Measurements from ENCODE around the gene PIAS1.
A peak's percentile ranks its signal among the peaks of the same experiment; 100 is the strongest.
"Not testable (repeated sequence)": the region's sequence is repeated elsewhere in the genome, so short reads cannot be mapped to it uniquely, and the experiment has no call there.

The PIAS1 gene

GRCh38 chr15:68203486-68203885 lies 149.4 kb downstream of the PIAS1 start:
- no peak for DNase-seq (ENCODE audit: low spot score)

GRCh38 chr15:68203956-68204355 lies 149.8 kb downstream of the PIAS1 start:
- no peak for DNase-seq (ENCODE audit: low spot score)

GRCh38 chr15:68204361-68204760 lies 150.2 kb downstream of the PIAS1 start:
- no peak for DNase-seq (ENCODE audit: low spot score)

GRCh38 chr15:68204776-68205557 lies 150.9 kb downstream of the PIAS1 start, which contains the start of gene CALML4:
CALML4 (minus strand) TSS chr15:68205332; CDS start chr15:68205247, 85 bp downstream.
- peak; percentile 58 for DNase-seq (ENCODE audit: low spot score)

GRCh38 chr15:68205558-68205944 lies 151.4 kb downstream of the PIAS1 start:
- DNase-seq (ENCODE audit: low spot score), result no peak

- DNase-seq (ENCODE audit: low spot score), result no peak
Observed at GRCh38 chr15:68205954-68206539, 151.9 kb downstream of the PIAS1 start.

- DNase-seq (ENCODE audit: low spot score), result no peak
Observed at GRCh38 chr15:68206711-68207151, 152.6 kb downstream of the PIAS1 start.

GRCh38 chr15:68207176-68207935 lies 153.2 kb downstream of the PIAS1 start:
- DNase-seq (ENCODE audit: low spot score), result no peak

- no peak for DNase-seq (ENCODE audit: low spot score)
Observed at GRCh38 chr15:68208136-68208535, 154.0 kb downstream of the PIAS1 start.

- DNase-seq (ENCODE audit: low spot score), result no peak
Observed at GRCh38 chr15:68208636-68209240, 154.6 kb downstream of the PIAS1 start.

GRCh38 chr15:68209272-68209671 lies 155.2 kb downstream of the PIAS1 start:
- DNase-seq (ENCODE audit: low spot score), result no peak

- no peak for DNase-seq (ENCODE audit: low spot score)
Observed at GRCh38 chr15:68209735-68210408, 155.8 kb downstream of the PIAS1 start.

GRCh38 chr15:68210409-68210756 lies 156.3 kb downstream of the PIAS1 start:
- no peak for DNase-seq (ENCODE audit: low spot score)

GRCh38 chr15:68210821-68211655 lies 156.9 kb downstream of the PIAS1 start:
- DNase-seq (ENCODE audit: low spot score), result no peak

GRCh38 chr15:68211656-68212320 lies 157.7 kb downstream of the PIAS1 start:
- no peak for DNase-seq (ENCODE audit: low spot score)

GRCh38 chr15:68213491-68213845 lies 159.4 kb downstream of the PIAS1 start:
- not testable (repeated sequence) for DNase-seq (ENCODE audit: low spot score)

GRCh38 chr15:68213991-68214837 lies 160.1 kb downstream of the PIAS1 start:
- DNase-seq (ENCODE audit: low spot score), result no peak

GRCh38 chr15:68214838-68215254 lies 160.7 kb downstream of the PIAS1 start:
- DNase-seq (ENCODE audit: low spot score), result no peak

GRCh38 chr15:68217341-68217740 lies 163.2 kb downstream of the PIAS1 start:
- no peak for DNase-seq (ENCODE audit: low spot score)

- no peak for DNase-seq (ENCODE audit: low spot score)
Observed at GRCh38 chr15:68218331-68218730, 164.2 kb downstream of the PIAS1 start.

Data from SW480 (cell line).